Left ventricle myocardium superior (tissue), 1 donor: ENCODE data around the gene TRIM66. TPM values are rescaled to one million over a fixed set of nuclear protein-coding genes. Genes with fewer than 3 reads are reported as not detected.
"Not testable (repeated sequence)": the region's sequence is repeated elsewhere in the genome, so short reads cannot be mapped to it uniquely, and the experiment has no call there.

Experiments used
- ATAC-seq: fragments of 200-7000 bp; cut with Tn5 transposase; one replicate; pipeline ENCODE4 v1.9.1; 2020; ENCODE audit warnings: mild to moderate bottlenecking, moderate library complexity
- DNase-seq: peaks from one replicate; pipeline ENCODE4 v3.0.0-alpha.2; 2020
- intact Hi-C: fragments of 100-400 bp; cut with micrococcal nuclease; formaldehyde crosslinking; loops from one replicate; pipeline ENCODE4 v1.11.0; 2022
- total RNA-seq: library from RNA; stranded (reverse); fragmentation: NEBNext Ultra II Directional; extraction: Animal tissue kit (Norgen Biotek cat#: 25700); gene quantifications from one replicate; pipeline ENCODE4 v1.2.1, GENCODE V29; 2021
- donor health status: DM: no; HTN: yes; CAD: no; lungs with severe emphysema.

The TRIM66 gene
- total RNA-seq, 1 donor from 2014 or later, result 2.6 TPM

- intact Hi-C loops, result no loop called here
- ATAC-seq (peak; percentile 98), DNase-seq (peak; percentile 43)
Observed at GRCh38 chr11:8671193-8671612, 11.3 kb downstream of the TRIM66 start.

- DNase-seq, ATAC-seq, intact Hi-C loops: not testable (repeated sequence)
Observed at GRCh38 chr11:8670081-8670480, 12.4 kb downstream of the TRIM66 start.

- ATAC-seq (no peak), DNase-seq (no peak)
- intact Hi-C loops, result no loop called here
Observed at GRCh38 chr11:8665222-8665621, 17.2 kb downstream of the TRIM66 start.

- intact Hi-C loops, result no loop called here
- ATAC-seq, result no peak
Observed at GRCh38 chr11:8661001-8661795, 21.3 kb downstream of the TRIM66 start.

GRCh38 chr11:8658321-8659057 lies 24.0 kb downstream of the TRIM66 start:
- ATAC-seq (peak; percentile 70), DNase-seq (no peak)
- intact Hi-C loops, result no loop called here

More at GRCh38 chr11:8661001-8661795, 21.3 kb downstream of the TRIM66 start:
- no peak for DNase-seq

GRCh38 chr11:8656291-8656690 lies 26.2 kb downstream of the TRIM66 start:
- no peak for ATAC-seq
- intact Hi-C loops, result no loop called here
- DNase-seq, result no peak

- ATAC-seq (no peak), DNase-seq (no peak)
- intact Hi-C loops, result no loop called here
Observed at GRCh38 chr11:8654503-8654902, 28.0 kb downstream of the TRIM66 start.

- no peak for DNase-seq
- intact Hi-C loops, result no loop called here
- ATAC-seq, result peak; percentile 26
Observed at GRCh38 chr11:8652140-8652539, 30.3 kb downstream of the TRIM66 start.

GRCh38 chr11:8650401-8650990 lies 32.0 kb downstream of the TRIM66 start:
- DNase-seq, result no peak
- ATAC-seq, result no peak
- intact Hi-C loops, result no loop called here

- ATAC-seq (no peak), DNase-seq (no peak)
- intact Hi-C loops, result no loop called here
Observed at GRCh38 chr11:8649361-8649760, 33.1 kb downstream of the TRIM66 start.

- intact Hi-C loops, result no loop called here
- ATAC-seq (no peak), DNase-seq (no peak)
Observed at GRCh38 chr11:8646873-8647272, 35.6 kb downstream of the TRIM66 start.

GRCh38 chr11:8642196-8642841 lies 40.1 kb downstream of the TRIM66 start:
- ATAC-seq (no peak), DNase-seq (no peak)
- intact Hi-C loops, result no loop called here

GRCh38 chr11:8641332-8641731 lies 41.1 kb downstream of the TRIM66 start:
- ATAC-seq (no peak), DNase-seq (no peak)
- intact Hi-C loops, result no loop called here

- intact Hi-C loops, result no loop called here
- no peak for ATAC-seq
- no peak for DNase-seq
Observed at GRCh38 chr11:8640267-8640906, 42.1 kb downstream of the TRIM66 start.

GRCh38 chr11:8639655-8640054 lies 42.8 kb downstream of the TRIM66 start:
- DNase-seq (no peak), ATAC-seq (no peak)
- intact Hi-C loops, result no loop called here

GRCh38 chr11:8638300-8638699 lies 44.2 kb downstream of the TRIM66 start:
- intact Hi-C loops, result no loop called here
- ATAC-seq (no peak), DNase-seq (no peak)

- DNase-seq (no peak), ATAC-seq (no peak)
- intact Hi-C loops, result no loop called here
Observed at GRCh38 chr11:8636127-8636526, 46.3 kb downstream of the TRIM66 start.

GRCh38 chr11:8634498-8634897 lies 48.0 kb downstream of the TRIM66 start:
- no peak for DNase-seq
- intact Hi-C loops, result no loop called here
- no peak for ATAC-seq

- intact Hi-C loops, result no loop called here
- ATAC-seq (no peak), DNase-seq (no peak)
Observed at GRCh38 chr11:8631395-8632118, 50.9 kb downstream of the TRIM66 start.
